Stomach (tissue), 4 donors: ENCODE measurements around the gene CD69.

Experiments used
- POLR2AphosphoS5 ChIP-seq, 3 donors: sonication (generic); formaldehyde crosslinking; IDR thresholded peaks; one replicate each; pipeline ENCODE4 v1.6.1; 2016; ENCODE audit warnings: antibody characterized with exemption in 3 of 3
- TF ChIP-seq, protein P1 (sequence below), 7 experiments: fragments of 450-650 bp in 4 of 7; fragments of 200-600 bp in 3 of 7; sonication (generic) in 3 of 7; IDR thresholded peaks; one replicate each; pipeline ENCODE4 v1.5.1; 2016 to 2019; ENCODE audit warnings: antibody characterized with exemption in 7 of 7, control low read depth in 2 of 7, mild to moderate bottlenecking in 1 of 7

DNA sequence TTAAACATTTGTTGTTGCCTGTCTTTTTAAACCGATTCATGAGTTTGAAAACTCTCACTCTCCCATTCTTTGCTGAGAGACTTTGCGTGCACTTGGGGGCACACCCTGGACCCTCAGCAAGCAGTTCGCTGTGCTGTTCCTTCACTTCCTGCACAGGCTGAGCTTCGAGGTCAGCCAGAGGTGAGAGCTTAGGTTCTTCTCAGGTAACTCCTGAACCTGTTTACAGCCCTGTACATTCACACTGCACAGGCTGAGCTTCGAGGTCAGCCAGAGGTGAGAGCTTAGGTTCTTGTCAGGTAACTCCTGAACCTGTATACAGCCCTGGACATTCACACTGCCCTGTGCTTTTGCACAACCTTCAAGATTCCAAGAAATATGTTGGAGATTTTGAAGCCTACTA, 18.0 kb downstream of the CD69 start:
- TF ChIP-seq, protein P1, sequence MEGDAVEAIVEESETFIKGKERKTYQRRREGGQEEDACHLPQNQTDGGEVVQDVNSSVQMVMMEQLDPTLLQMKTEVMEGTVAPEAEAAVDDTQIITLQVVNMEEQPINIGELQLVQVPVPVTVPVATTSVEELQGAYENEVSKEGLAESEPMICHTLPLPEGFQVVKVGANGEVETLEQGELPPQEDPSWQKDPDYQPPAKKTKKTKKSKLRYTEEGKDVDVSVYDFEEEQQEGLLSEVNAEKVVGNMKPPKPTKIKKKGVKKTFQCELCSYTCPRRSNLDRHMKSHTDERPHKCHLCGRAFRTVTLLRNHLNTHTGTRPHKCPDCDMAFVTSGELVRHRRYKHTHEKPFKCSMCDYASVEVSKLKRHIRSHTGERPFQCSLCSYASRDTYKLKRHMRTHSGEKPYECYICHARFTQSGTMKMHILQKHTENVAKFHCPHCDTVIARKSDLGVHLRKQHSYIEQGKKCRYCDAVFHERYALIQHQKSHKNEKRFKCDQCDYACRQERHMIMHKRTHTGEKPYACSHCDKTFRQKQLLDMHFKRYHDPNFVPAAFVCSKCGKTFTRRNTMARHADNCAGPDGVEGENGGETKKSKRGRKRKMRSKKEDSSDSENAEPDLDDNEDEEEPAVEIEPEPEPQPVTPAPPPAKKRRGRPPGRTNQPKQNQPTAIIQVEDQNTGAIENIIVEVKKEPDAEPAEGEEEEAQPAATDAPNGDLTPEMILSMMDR (IDR thresholded peaks at IDR 0.05) = no peak
- no peak for TF ChIP-seq POLR2AphosphoS5 (IDR thresholded peaks at IDR 0.05)
